HEK293 (cell line): ENCODE data around the gene VIT.

ENCODE experiments used
- CTCF ChIA-PET: fragments of 350-600 bp; formaldehyde crosslinking; extraction: SDS; loops from one replicate; lab custom pipeline; 2021; ENCODE audit warnings: antibody characterized with exemption; lab: Yijun Ruan, JAX
- POLR2A ChIA-PET: fragments of 300-600 bp; formaldehyde crosslinking; extraction: SDS; loops from one replicate; lab custom pipeline; 2020; ENCODE audit warnings: antibody characterized with exemption, inconsistent platforms; lab: Yijun Ruan, JAX
- H3K27ac ChIP-seq: fragments of 200-500 bp; sonication (Bioruptor generic); 2 replicates; pipeline ENCODE4 v1.5.1; 2014; ENCODE audit warnings: low read depth, low read length, control low read depth, inconsistent platforms; ENCODE audit errors: extremely low read depth
- H3K36me3 ChIP-seq, 2 experiments: fragments of 200-500 bp in 1 of 2; sonication (Bioruptor generic) in 1 of 2; 1 replicate in 1 of 2; 2 replicates in 1 of 2; pipeline ENCODE4 v1.5.1; 2014 to 2017; ENCODE audit warnings: inconsistent platforms in 2 of 2, low read length in 2 of 2; ENCODE audit not compliant: control insufficient read depth in 2 of 2, insufficient read depth in 1 of 2
- H3K4me1 ChIP-seq: fragments of 200-500 bp; sonication (Bioruptor generic); 2 replicates; pipeline ENCODE4 v1.5.1; 2014; ENCODE audit warnings: mild to moderate bottlenecking, low read length, inconsistent platforms; ENCODE audit not compliant: control insufficient read depth, insufficient read depth
- H3K4me3 ChIP-seq: 2 replicates; pipeline ENCODE4 v1.5.1; 2011; ENCODE audit warnings: low read depth, mild to moderate bottlenecking, control low read depth, low read length, moderate library complexity
- H3K9me3 ChIP-seq: fragments of 200-500 bp; sonication (Bioruptor generic); 2 replicates; pipeline ENCODE4 v1.5.1; 2014; ENCODE audit warnings: low read depth, low read length, inconsistent platforms; ENCODE audit not compliant: control insufficient read depth, insufficient read depth
- EGR2 ChIP-seq: fragments of 450-650 bp; formaldehyde crosslinking; IDR thresholded peaks from 2 replicates; pipeline ENCODE4 v1.5.1; 2016; ENCODE audit warnings: low read depth, missing biosample characterization, missing genetic modification characterization
- GFI1B ChIP-seq: fragments of 450-650 bp; formaldehyde crosslinking; IDR thresholded peaks from 2 replicates; pipeline ENCODE4 v1.5.1; 2016; ENCODE audit warnings: missing biosample characterization, missing genetic modification characterization
- GLIS1 ChIP-seq: fragments of 450-650 bp; formaldehyde crosslinking; IDR thresholded peaks from 2 replicates; pipeline ENCODE4 v1.5.1; 2016; ENCODE audit warnings: missing biosample characterization, missing genetic modification characterization
- HOXD13 ChIP-seq: sonication (generic); formaldehyde crosslinking; IDR thresholded peaks from 2 replicates; pipeline ENCODE4 v1.8.0; 2022; ENCODE audit warnings: missing genetic modification reagents, borderline replicate concordance
- MYNN ChIP-seq: fragments of 450-650 bp; formaldehyde crosslinking; IDR thresholded peaks from 2 replicates; pipeline ENCODE4 v1.5.1; 2016; ENCODE audit warnings: missing biosample characterization, missing genetic modification characterization, borderline replicate concordance
- RBAK ChIP-seq: fragments of 450-650 bp; formaldehyde crosslinking; IDR thresholded peaks from 2 replicates; pipeline ENCODE4 v1.5.1; 2016; ENCODE audit warnings: missing biosample characterization, missing genetic modification characterization
- ZBTB1 ChIP-seq: fragments of 450-650 bp; formaldehyde crosslinking; IDR thresholded peaks from 2 replicates; pipeline ENCODE4 v1.5.1; 2016; ENCODE audit warnings: missing biosample characterization, missing genetic modification characterization
- ZBTB20 ChIP-seq: fragments of 450-650 bp; formaldehyde crosslinking; IDR thresholded peaks from 2 replicates; pipeline ENCODE4 v1.5.1; 2016; ENCODE audit warnings: missing biosample characterization, missing genetic modification characterization
- ZNF114 ChIP-seq: fragments of 450-650 bp; formaldehyde crosslinking; IDR thresholded peaks from 2 replicates; pipeline ENCODE4 v1.5.0; 2017; ENCODE audit warnings: missing biosample characterization, missing genetic modification characterization
- ZNF140 ChIP-seq: fragments of 450-650 bp; formaldehyde crosslinking; IDR thresholded peaks from 2 replicates; pipeline ENCODE4 v1.5.1; 2016; ENCODE audit warnings: missing biosample characterization, missing genetic modification characterization
- ZNF146 ChIP-seq: fragments of 450-650 bp; formaldehyde crosslinking; IDR thresholded peaks from 2 replicates; pipeline ENCODE4 v1.5.1; 2016; ENCODE audit warnings: missing biosample characterization, missing genetic modification characterization
- ZNF174 ChIP-seq: fragments of 450-650 bp; formaldehyde crosslinking; IDR thresholded peaks from 2 replicates; pipeline ENCODE4 v1.5.0; 2017; ENCODE audit warnings: missing biosample characterization, mild to moderate bottlenecking, missing genetic modification characterization
- ZNF184 ChIP-seq: fragments of 450-650 bp; IDR thresholded peaks from 2 replicates; pipeline ENCODE4 v1.5.1; 2018; ENCODE audit warnings: missing biosample characterization, mild to moderate bottlenecking, missing genetic modification characterization
- ZNF394 ChIP-seq: fragments of 450-650 bp; formaldehyde crosslinking; IDR thresholded peaks from 2 replicates; pipeline ENCODE4 v1.5.1; 2016; ENCODE audit warnings: missing biosample characterization, missing genetic modification characterization, mild to moderate bottlenecking, moderate library complexity, borderline replicate concordance
- ZNF416 ChIP-seq: fragments of 450-650 bp; formaldehyde crosslinking; IDR thresholded peaks from 2 replicates; pipeline ENCODE4 v1.5.1; 2016; ENCODE audit warnings: missing biosample characterization, missing genetic modification characterization
- ZNF521 ChIP-seq: fragments of 450-650 bp; formaldehyde crosslinking; IDR thresholded peaks from 2 replicates; pipeline ENCODE4 v1.5.1; 2017; ENCODE audit warnings: missing biosample characterization, mild to moderate bottlenecking, missing genetic modification characterization
- ZNF558 ChIP-seq: fragments of 450-650 bp; formaldehyde crosslinking; IDR thresholded peaks from 2 replicates; pipeline ENCODE4 v1.5.1; 2016; ENCODE audit warnings: missing biosample characterization, missing genetic modification characterization
- ZNF585B ChIP-seq: fragments of 450-650 bp; formaldehyde crosslinking; IDR thresholded peaks from 2 replicates; pipeline ENCODE4 v1.5.1; 2016; ENCODE audit warnings: missing biosample characterization, missing genetic modification characterization
- ZNF623 ChIP-seq: fragments of 450-650 bp; formaldehyde crosslinking; IDR thresholded peaks from 2 replicates; pipeline ENCODE4 v1.5.1; 2016; ENCODE audit warnings: missing biosample characterization, missing genetic modification characterization
- ZNF629 ChIP-seq: fragments of 450-650 bp; formaldehyde crosslinking; IDR thresholded peaks from 2 replicates; pipeline ENCODE4 v1.5.1; 2017; ENCODE audit warnings: missing biosample characterization, missing genetic modification characterization
- ZNF670 ChIP-seq: fragments of 450-650 bp; formaldehyde crosslinking; IDR thresholded peaks from 2 replicates; pipeline ENCODE4 v1.5.1; 2016; ENCODE audit warnings: missing biosample characterization, missing genetic modification characterization, low read depth
- ZNF791 ChIP-seq: fragments of 450-650 bp; formaldehyde crosslinking; IDR thresholded peaks from 2 replicates; pipeline ENCODE4 v1.5.1; 2016; ENCODE audit warnings: missing biosample characterization, missing genetic modification characterization
- ZSCAN23 ChIP-seq: fragments of 450-650 bp; formaldehyde crosslinking; IDR thresholded peaks from 2 replicates; pipeline ENCODE4 v1.5.1; 2016; ENCODE audit warnings: missing biosample characterization, missing genetic modification characterization
- ZSCAN30 ChIP-seq: fragments of 450-650 bp; IDR thresholded peaks from 2 replicates; pipeline ENCODE4 v1.5.1; 2018; ENCODE audit warnings: missing biosample characterization, mild to moderate bottlenecking, missing genetic modification characterization, moderate library complexity
- TF ChIP-seq, protein P1 (sequence below): fragments of 450-650 bp; formaldehyde crosslinking; IDR thresholded peaks from 2 replicates; pipeline ENCODE4 v1.5.1; 2016; ENCODE audit warnings: missing biosample characterization, missing genetic modification characterization
- TF ChIP-seq, protein P2 (sequence below): fragments of 450-650 bp; formaldehyde crosslinking; IDR thresholded peaks from 2 replicates; pipeline ENCODE4 v1.5.1; 2016; ENCODE audit warnings: missing biosample characterization, missing genetic modification characterization
- TF ChIP-seq, protein P3 (sequence below): fragments of 450-650 bp; formaldehyde crosslinking; IDR thresholded peaks from 2 replicates; pipeline ENCODE4 v1.5.1; 2016; ENCODE audit warnings: missing biosample characterization, missing genetic modification characterization

Gene VIT

DNA sequence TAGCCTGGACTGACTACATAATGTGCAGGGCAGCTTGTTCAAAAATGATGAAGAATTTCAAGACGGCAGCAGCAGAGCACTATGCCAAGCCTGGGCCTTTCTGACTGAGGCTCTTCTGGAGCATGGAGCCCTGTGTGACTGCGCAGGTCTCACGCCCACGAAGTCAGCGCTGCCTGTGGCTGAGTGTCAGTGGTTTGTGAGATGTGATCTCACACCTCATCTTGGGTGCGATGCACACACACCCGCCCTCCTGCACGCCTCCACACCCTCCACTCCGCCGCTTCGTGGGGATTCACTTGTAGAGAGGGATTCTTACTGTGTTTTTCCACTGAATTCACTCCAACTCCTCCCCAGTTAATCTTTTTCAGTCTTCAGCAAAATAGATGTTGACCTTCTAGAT is 103.9 kb downstream of the VIT start:
- TF ChIP-seq ZNF184 (no peak), ZNF174 (no peak), HOXD13 (no peak), ZNF394 (tag by site-specific recombination) (no peak), GFI1B (tag by site-specific recombination) (no peak), ZNF670 (tag by site-specific recombination) (no peak), ZNF146 (tag by site-specific recombination) (no peak), ZNF558 (tag by site-specific recombination) (no peak), ZBTB1 (no peak), ZSCAN23 (tag by site-specific recombination) (no peak), EGR2 (tag by site-specific recombination) (no peak), MYNN (tag by site-specific recombination) (no peak), ZNF416 (no peak)
- ChIA-PET CTCF (no interaction called here), POLR2A (interaction anchor here (0.7 kb wide), 1 partner anchor 1401 kb away, joined by 3 read pairs; no protein-coding TSS in a partner anchor)
- no peaks in the 10 kb centered on the region for H3K36me3 ChIP-seq
- no peaks in the 10 kb centered on the region for H3K9me3 ChIP-seq
- no peak overlapping the region for H3K4me3 ChIP-seq
- H3K4me1 ChIP-seq = no peaks in the 10 kb centered on the region
- no peak overlapping the region for H3K27ac ChIP-seq

DNA sequence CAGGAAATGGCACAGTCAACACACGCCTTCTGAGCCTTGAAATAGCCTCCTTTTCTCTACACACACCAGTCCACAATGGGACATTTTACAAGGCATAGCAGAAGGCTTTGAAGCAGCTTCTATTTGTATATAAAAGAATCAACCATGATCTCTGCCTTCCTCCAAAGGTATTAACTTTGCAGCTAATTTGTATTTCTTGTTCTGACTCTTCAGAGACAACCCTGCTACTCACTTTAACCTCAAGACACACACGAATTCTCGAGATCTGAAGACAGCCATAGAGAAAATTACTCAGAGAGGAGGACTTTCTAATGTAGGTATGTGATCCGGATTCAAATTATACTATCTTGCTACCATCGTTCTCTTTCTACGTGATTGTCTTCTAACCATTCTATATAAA is 104.6 kb downstream of the VIT start:
- no peak for TF ChIP-seq ZNF140 (tag by site-specific recombination)
- TF ChIP-seq ZNF416 = no peak
- no peak for TF ChIP-seq ZBTB20 (tag by site-specific recombination)
- TF ChIP-seq, protein P1, sequence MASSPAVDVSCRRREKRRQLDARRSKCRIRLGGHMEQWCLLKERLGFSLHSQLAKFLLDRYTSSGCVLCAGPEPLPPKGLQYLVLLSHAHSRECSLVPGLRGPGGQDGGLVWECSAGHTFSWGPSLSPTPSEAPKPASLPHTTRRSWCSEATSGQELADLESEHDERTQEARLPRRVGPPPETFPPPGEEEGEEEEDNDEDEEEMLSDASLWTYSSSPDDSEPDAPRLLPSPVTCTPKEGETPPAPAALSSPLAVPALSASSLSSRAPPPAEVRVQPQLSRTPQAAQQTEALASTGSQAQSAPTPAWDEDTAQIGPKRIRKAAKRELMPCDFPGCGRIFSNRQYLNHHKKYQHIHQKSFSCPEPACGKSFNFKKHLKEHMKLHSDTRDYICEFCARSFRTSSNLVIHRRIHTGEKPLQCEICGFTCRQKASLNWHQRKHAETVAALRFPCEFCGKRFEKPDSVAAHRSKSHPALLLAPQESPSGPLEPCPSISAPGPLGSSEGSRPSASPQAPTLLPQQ (tag by site-specific recombination) = no peak
- TF ChIP-seq, protein P2, sequence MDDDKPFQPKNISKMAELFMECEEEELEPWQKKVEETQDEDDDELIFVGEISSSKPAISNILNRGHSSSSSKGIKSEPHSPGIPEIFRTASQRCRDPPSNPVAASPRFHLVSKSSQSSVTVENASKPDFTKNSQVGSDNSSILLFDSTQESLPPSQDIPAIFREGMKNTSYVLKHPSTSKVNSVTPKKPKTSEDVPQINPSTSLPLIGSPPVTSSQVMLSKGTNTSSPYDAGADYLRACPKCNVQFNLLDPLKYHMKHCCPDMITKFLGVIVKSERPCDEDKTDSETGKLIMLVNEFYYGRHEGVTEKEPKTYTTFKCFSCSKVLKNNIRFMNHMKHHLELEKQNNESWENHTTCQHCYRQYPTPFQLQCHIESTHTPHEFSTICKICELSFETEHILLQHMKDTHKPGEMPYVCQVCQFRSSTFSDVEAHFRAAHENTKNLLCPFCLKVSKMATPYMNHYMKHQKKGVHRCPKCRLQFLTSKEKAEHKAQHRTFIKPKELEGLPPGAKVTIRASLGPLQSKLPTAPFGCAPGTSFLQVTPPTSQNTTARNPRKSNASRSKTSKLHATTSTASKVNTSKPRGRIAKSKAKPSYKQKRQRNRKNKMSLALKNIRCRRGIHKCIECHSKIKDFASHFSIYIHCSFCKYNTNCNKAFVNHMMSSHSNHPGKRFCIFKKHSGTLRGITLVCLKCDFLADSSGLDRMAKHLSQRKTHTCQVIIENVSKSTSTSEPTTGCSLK (tag by site-specific recombination) = no peak
- no peak for TF ChIP-seq RBAK (tag by site-specific recombination)
- TF ChIP-seq, protein P3, sequence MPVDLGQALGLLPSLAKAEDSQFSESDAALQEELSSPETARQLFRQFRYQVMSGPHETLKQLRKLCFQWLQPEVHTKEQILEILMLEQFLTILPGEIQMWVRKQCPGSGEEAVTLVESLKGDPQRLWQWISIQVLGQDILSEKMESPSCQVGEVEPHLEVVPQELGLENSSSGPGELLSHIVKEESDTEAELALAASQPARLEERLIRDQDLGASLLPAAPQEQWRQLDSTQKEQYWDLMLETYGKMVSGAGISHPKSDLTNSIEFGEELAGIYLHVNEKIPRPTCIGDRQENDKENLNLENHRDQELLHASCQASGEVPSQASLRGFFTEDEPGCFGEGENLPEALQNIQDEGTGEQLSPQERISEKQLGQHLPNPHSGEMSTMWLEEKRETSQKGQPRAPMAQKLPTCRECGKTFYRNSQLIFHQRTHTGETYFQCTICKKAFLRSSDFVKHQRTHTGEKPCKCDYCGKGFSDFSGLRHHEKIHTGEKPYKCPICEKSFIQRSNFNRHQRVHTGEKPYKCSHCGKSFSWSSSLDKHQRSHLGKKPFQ (tag by site-specific recombination) = no peak
- TF ChIP-seq ZBTB1 = no peak
- no peak for TF ChIP-seq ZNF791 (tag by site-specific recombination)
- TF ChIP-seq ZNF623 (tag by site-specific recombination) = no peak
- no peak for TF ChIP-seq GLIS1 (tag by site-specific recombination)
- TF ChIP-seq ZNF629 = no peak
- no peak for TF ChIP-seq ZNF114 (tag by site-specific recombination)
- TF ChIP-seq ZNF521 (tag by site-specific recombination) = no peak
- no peak for TF ChIP-seq ZNF585B
- no peak for TF ChIP-seq ZSCAN30 (tag by site-specific recombination)
- ChIA-PET POLR2A (no interaction called here), CTCF (no interaction called here)
- H3K27ac ChIP-seq = no peak overlapping the region
- no peaks in the 10 kb centered on the region for H3K9me3 ChIP-seq
- H3K4me1 ChIP-seq = no peaks in the 10 kb centered on the region
- no peak overlapping the region for H3K4me3 ChIP-seq
- no peaks in the 10 kb centered on the region for H3K36me3 ChIP-seq
